B cell (primary cell): ENCODE results near the gene CD74. TPM values are rescaled to one million over a fixed set of nuclear protein-coding genes. Genes with fewer than 3 reads are reported as not detected.

ENCODE experiments used
- ATAC-seq: fragments of 200-7000 bp; cut with Tn5 transposase; one replicate; pipeline ENCODE4 v1.10.0; 2021; ENCODE audit warnings: low read depth, mild to moderate bottlenecking, moderate number of reproducible peaks, moderate library complexity
- CTCF ChIA-PET: fragments of 350-600 bp; sonication (Branson Sonifier 250); formaldehyde crosslinking; loops from one replicate; lab custom pipeline; 2021; ENCODE audit warnings: antibody characterized with exemption, inconsistent platforms; lab: Charles Lee
- POLR2A ChIA-PET: fragments of 350-600 bp; sonication (Branson Sonifier 250); formaldehyde crosslinking; loops from one replicate; lab custom pipeline; 2021; ENCODE audit warnings: antibody characterized with exemption; lab: Charles Lee
- DNase-seq: peaks from one replicate; pipeline ENCODE4 v3.0.0; 2013
- H2AFZ ChIP-seq: 2 replicates; pipeline ENCODE4 v1.6.1; 2012; ENCODE audit warnings: mild to moderate bottlenecking, low read depth, low read length; ENCODE audit not compliant: insufficient read depth, poor library complexity, severe bottlenecking
- H3K27ac ChIP-seq, 2 donors: 1 replicate in 1 of 2; 2 replicates in 1 of 2; pipeline ENCODE4 v1.5.1; 2012 to 2013; ENCODE audit warnings: low read length in 2 of 2, mild to moderate bottlenecking in 2 of 2, moderate library complexity in 1 of 2
- H3K27me3 ChIP-seq, 4 experiments: fragments of 200-600 bp in 1 of 4; sonication (generic) in 1 of 4; replicated peaks in 1 of 4; 1 replicate in 2 of 4; 2 replicates in 2 of 4; pipeline versions ENCODE4 v1.6.1 to v1.7.0; 2013 to 2016; ENCODE audit warnings: low read length in 3 of 4, mild to moderate bottlenecking in 2 of 4, mixed read lengths in 1 of 4, moderate library complexity in 1 of 4; ENCODE audit not compliant: insufficient read depth in 4 of 4, control insufficient read depth in 3 of 4; ENCODE audit errors: control extremely low read depth in 1 of 4
- H3K36me3 ChIP-seq, 2 experiments: replicated peaks in 1 of 2; 1 replicate in 1 of 2; 2 replicates in 1 of 2; pipeline versions ENCODE4 v1.6.1 to v1.7.1; 2013; ENCODE audit warnings: low read length in 1 of 2; ENCODE audit not compliant: insufficient read depth in 2 of 2, control insufficient read depth in 1 of 2; ENCODE audit errors: control extremely low read depth in 1 of 2, extremely low read depth in 1 of 2
- H3K4me1 ChIP-seq, 2 donors: fragments of 200-600 bp in 1 of 2; sonication (generic) in 1 of 2; 1 replicate in 1 of 2; 2 replicates in 1 of 2; pipeline versions ENCODE4 v1.5.1 to v1.6.1; 2013 to 2017; ENCODE audit warnings: low read length in 2 of 2; ENCODE audit not compliant: control insufficient read depth in 2 of 2, insufficient read depth in 2 of 2
- H3K4me2 ChIP-seq: replicated peaks from 2 replicates; pipeline ENCODE3; 2012; ENCODE audit warnings: mild to moderate bottlenecking, low read depth, low read length; ENCODE audit not compliant: poor library complexity, severe bottlenecking
- H3K4me3 ChIP-seq, 5 experiments: fragments of 200-600 bp in 1 of 5; sonication (generic) in 1 of 5; 1 replicate in 3 of 5; 2 replicates in 2 of 5; pipeline versions ENCODE4 v1.5.1 to v1.7.0; 2011 to 2016; ENCODE audit warnings: low read length in 4 of 5, mild to moderate bottlenecking in 4 of 5, low read depth in 2 of 5, control low read depth in 1 of 5, moderate library complexity in 1 of 5; ENCODE audit not compliant: insufficient read depth in 1 of 5; ENCODE audit errors: control extremely low read depth in 1 of 5, extremely low read depth in 1 of 5
- H3K79me2 ChIP-seq: fragments of 200-600 bp; sonication (generic); one replicate; pipeline ENCODE4 v1.6.0; 2016; ENCODE audit warnings: low read length; ENCODE audit not compliant: control insufficient read depth, insufficient read depth
- H3K9ac ChIP-seq: fragments of 200-600 bp; sonication (generic); 2 replicates; pipeline ENCODE4 v1.6.1; 2017; ENCODE audit warnings: mild to moderate bottlenecking, low read length, moderate library complexity
- H3K9me3 ChIP-seq, 3 donors: one replicate each; pipeline versions ENCODE4 v1.6.1 to v1.7.1; 2013; ENCODE audit warnings: low read length in 2 of 3; ENCODE audit not compliant: control insufficient read depth in 2 of 3, insufficient read depth in 1 of 3; ENCODE audit errors: control extremely low read depth in 1 of 3
- H4K20me1 ChIP-seq: 2 replicates; pipeline ENCODE4 v1.6.0; 2012; ENCODE audit warnings: mild to moderate bottlenecking, low read length; ENCODE audit not compliant: insufficient read depth, control insufficient read depth, poor library complexity, severe bottlenecking
- H3K27ac Mint-ChIP-seq: one replicate; pipeline ENCODE4 v1.8.0; 2021; ENCODE audit warnings: mixed read lengths
- H3K27me3 Mint-ChIP-seq: one replicate; pipeline ENCODE4 v1.8.0; 2021; ENCODE audit warnings: mixed read lengths
- H3K4me1 Mint-ChIP-seq: one replicate; pipeline ENCODE4 v1.8.0; 2021; ENCODE audit warnings: mixed read lengths
- H3K4me3 Mint-ChIP-seq: one replicate; pipeline ENCODE4 v1.8.0; 2021; ENCODE audit warnings: mixed read lengths
- H3K9me3 Mint-ChIP-seq: one replicate; pipeline ENCODE4 v1.8.0; 2022; ENCODE audit warnings: mixed read lengths; ENCODE audit not compliant: insufficient read depth
- EZH2 ChIP-seq: IDR thresholded peaks from 2 replicates; pipeline ENCODE4 v1.6.1; 2012; ENCODE audit warnings: borderline replicate concordance, low read depth, mild to moderate bottlenecking, moderate library complexity, low read length; ENCODE audit not compliant: insufficient read depth, poor library complexity, severe bottlenecking
- WGBS: methylation state at CpG from one replicate; pipeline ENCODE4 v1.1.5; 2013; ENCODE audit warnings: missing lambda C conversion rate; ENCODE audit not compliant: insufficient coverage; 5-methylcytosine and 5-hydroxymethylcytosine counted together
- intact Hi-C: fragments of 100-400 bp; cut with micrococcal nuclease; formaldehyde crosslinking; loops from one replicate; pipeline ENCODE4 v1.10.0; 2022
- polyA plus RNA-seq: library from polyadenylated mRNA; depleted of rRNA; stranded (reverse); fragments of >200 nt; gene quantifications from 2 replicates; pipeline ENCODE4 v1.2.3, GENCODE V29; 2012
- total RNA-seq, 2 donors: library from RNA; stranded (reverse); fragments of 120-200 nt in 1 of 2; gene quantifications; 1 replicate in 1 of 2; 2 replicates in 1 of 2; pipeline versions ENCODE4 v1.2.3 to v1.2.4, GENCODE V29; 2013 to 2022
- TF ChIP-seq, protein P1 (sequence below): fragments of 200-600 bp; IDR thresholded peaks from one replicate; pipeline ENCODE4 v1.8.0; 2022; ENCODE audit warnings: antibody characterized with exemption, mild to moderate bottlenecking

CD74 gene
- total and polyA plus RNA-seq, 2 donors (not counting 1 experiment from before 2014, with no cell fraction given), result 5,670 to 14,307 TPM

DNA sequence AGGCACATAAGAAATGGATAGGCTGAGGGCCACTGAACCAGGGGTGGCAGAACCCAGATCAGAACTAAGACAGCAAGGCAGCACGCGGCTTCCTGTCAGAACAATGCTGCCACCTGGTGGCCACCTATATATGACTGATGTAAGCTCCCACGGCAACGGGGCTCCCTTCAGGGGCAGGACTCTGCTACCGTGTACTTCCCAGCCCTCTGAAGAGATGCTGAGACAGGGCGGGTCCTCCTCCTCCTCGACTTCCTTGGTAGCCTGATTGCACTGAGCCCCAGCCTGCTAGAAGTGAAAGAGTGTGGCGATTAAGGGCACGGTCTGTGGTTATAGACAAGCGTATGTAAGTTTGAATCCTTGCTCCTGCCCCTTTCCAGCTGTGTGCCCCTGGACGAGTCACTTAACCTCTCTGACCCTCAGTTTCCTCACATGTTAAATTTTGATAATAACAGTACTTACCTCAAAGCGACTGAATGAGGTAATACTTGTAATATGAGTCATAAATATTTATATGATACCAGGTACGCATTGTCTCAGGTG, 23.5 kb upstream of the CD74 start:
- peaks cover 56% of the 10 kb centered on the region for H3K79me2 ChIP-seq
- Mint-ChIP-seq H3K9me3 (no peaks in the 10 kb centered on the region), H3K27ac (peak overlapping the region; percentile 95), H3K4me1 (peaks cover 42% of the 10 kb centered on the region), H3K27me3 (no peaks in the 10 kb centered on the region), H3K4me3 (peak overlapping the region; percentile 74)
- peak overlapping the region; percentile 53 for H3K4me2 ChIP-seq
- H3K27me3 ChIP-seq, result no peaks in the 10 kb centered on the region
- ATAC-seq (peak; percentile 93), DNase-seq (peak; percentile 94)
- peaks cover 0 to 1% of the 10 kb centered on the region in 2 experiments for H3K36me3 ChIP-seq
- peak overlapping the region; percentile 55 for H2AFZ ChIP-seq
- peak overlapping the region in 1 of 5 experiments; percentile 1 for H3K4me3 ChIP-seq
- H3K27ac ChIP-seq, result peak overlapping the region; percentile 56 to 68
- no peaks in the 10 kb centered on the region for H3K9me3 ChIP-seq
- TF ChIP-seq, protein P1, sequence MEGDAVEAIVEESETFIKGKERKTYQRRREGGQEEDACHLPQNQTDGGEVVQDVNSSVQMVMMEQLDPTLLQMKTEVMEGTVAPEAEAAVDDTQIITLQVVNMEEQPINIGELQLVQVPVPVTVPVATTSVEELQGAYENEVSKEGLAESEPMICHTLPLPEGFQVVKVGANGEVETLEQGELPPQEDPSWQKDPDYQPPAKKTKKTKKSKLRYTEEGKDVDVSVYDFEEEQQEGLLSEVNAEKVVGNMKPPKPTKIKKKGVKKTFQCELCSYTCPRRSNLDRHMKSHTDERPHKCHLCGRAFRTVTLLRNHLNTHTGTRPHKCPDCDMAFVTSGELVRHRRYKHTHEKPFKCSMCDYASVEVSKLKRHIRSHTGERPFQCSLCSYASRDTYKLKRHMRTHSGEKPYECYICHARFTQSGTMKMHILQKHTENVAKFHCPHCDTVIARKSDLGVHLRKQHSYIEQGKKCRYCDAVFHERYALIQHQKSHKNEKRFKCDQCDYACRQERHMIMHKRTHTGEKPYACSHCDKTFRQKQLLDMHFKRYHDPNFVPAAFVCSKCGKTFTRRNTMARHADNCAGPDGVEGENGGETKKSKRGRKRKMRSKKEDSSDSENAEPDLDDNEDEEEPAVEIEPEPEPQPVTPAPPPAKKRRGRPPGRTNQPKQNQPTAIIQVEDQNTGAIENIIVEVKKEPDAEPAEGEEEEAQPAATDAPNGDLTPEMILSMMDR, result peak; percentile 84
- no peak for TF ChIP-seq EZH2
- ChIA-PET POLR2A (interaction anchor here (0.6 to 21.5 kb wide), 4 partner anchors 13 to 81 kb away, joined by 3 to 387 read pairs (median 146); partner anchors contain the start of genes CD74 and RPS14), CTCF (interaction anchor here (0.6 to 14.4 kb wide), 16 partner anchors 9 to 91 kb away, joined by 3 to 396 read pairs (median 4); partner anchors contain the start of genes CD74 and RPS14)
- WGBS, result 17% methylated on average over 6 of the region's 13 CpGs
- peaks cover 46 to 52% of the 10 kb centered on the region in 2 donors for H3K4me1 ChIP-seq
- H4K20me1 ChIP-seq, result no peaks in the 10 kb centered on the region
- intact Hi-C loops, result loop anchor here (1.0 to 2.0 kb wide), 6 partner anchors 13 to 218 kb away; partner anchors contain the start of genes CD74, RPS14 and TCOF1
- no peak overlapping the region for H3K9ac ChIP-seq

DNA sequence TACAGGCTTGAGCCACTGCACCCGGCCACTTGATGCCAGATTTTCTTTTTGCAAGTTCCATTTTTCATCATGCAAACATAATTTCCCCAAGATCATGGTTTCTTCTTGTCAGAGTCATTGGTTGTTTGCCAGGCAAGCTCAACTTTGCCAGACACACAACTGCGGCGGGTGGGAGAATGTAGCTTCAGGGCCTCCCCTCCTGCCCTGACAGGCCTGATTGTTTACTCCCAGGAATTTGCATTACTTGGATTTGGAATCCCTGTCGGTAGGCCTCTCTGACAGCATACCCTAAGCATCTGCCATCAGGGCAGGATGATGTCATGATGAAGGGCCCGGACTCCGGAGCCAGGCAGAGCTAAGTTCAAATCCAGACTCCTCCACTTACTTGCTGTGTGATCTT, 21.8 kb upstream of the CD74 start:
- no peaks in the 10 kb centered on the region for H3K27me3 Mint-ChIP-seq
- H3K9me3 ChIP-seq, result no peaks in the 10 kb centered on the region
- peak overlapping the region; percentile 32 for H3K4me2 ChIP-seq
- H4K20me1 ChIP-seq, result no peaks in the 10 kb centered on the region
- H3K9ac ChIP-seq, result no peak overlapping the region
- 100% methylated on average over 6 of the region's 6 CpGs for WGBS
- CTCF ChIA-PET, result interaction anchor here (0.6 to 14.4 kb wide), 8 partner anchors 9 to 216 kb away, joined by 3 to 396 read pairs (median 6); partner anchors contain the start of genes CD74 and RPS14
- H3K36me3 ChIP-seq, result no peaks in the 10 kb centered on the region
- H2AFZ ChIP-seq, result no peak overlapping the region
- DNase-seq (no peak), ATAC-seq (no peak)
- TF ChIP-seq, protein P1, result no peak
- TF ChIP-seq EZH2, result no peak
- peaks cover 56% of the 10 kb centered on the region for H3K4me1 Mint-ChIP-seq
- H3K4me3 ChIP-seq, result no peak overlapping the region
- intact Hi-C loops, result no loop called here
- H3K9me3 Mint-ChIP-seq, result no peaks in the 10 kb centered on the region
- no peaks in the 10 kb centered on the region for H3K27me3 ChIP-seq
- POLR2A ChIA-PET, result interaction anchor here (0.7 to 21.5 kb wide), 3 partner anchors 13 to 34 kb away, joined by 5 to 387 read pairs (median 286); partner anchors contain the start of gene CD74
- peaks cover 61 to 69% of the 10 kb centered on the region in 2 donors for H3K4me1 ChIP-seq
- peak overlapping the region; percentile 53 for H3K27ac Mint-ChIP-seq
- H3K4me3 Mint-ChIP-seq, result no peak overlapping the region
- H3K79me2 ChIP-seq, result peaks cover 73% of the 10 kb centered on the region
- no peak overlapping the region for H3K27ac ChIP-seq
